OCI-LY7 (cell line): ENCODE measurements around the gene LRRC8C. TPM values are rescaled to one million over a fixed set of nuclear protein-coding genes. Genes with fewer than 3 reads are reported as not detected.

Experiments used
- BruUV-seq: library from RNA; stranded (reverse); fragments of 400-500 nt; replicated peaks from 2 replicates; lab custom pipeline; 2021; lab: Mats Ljungman, UMichigan
- CTCF ChIA-PET: fragments of 300-600 bp; sonication (Branson Sonifier 250); formaldehyde crosslinking; loops from one replicate; lab custom pipeline; 2022; ENCODE audit warnings: antibody characterized with exemption; ENCODE audit not compliant: unreplicated experiment; lab: Charles Lee
- POLR2A ChIA-PET: fragments of 300-600 bp; sonication (Branson Sonifier 250); formaldehyde crosslinking; loops from one replicate; lab custom pipeline; 2022; ENCODE audit warnings: antibody characterized with exemption; lab: Charles Lee
- DNase-seq: peaks from one replicate; pipeline ENCODE4 v3.0.0-alpha.2; 2015; ENCODE audit warnings: low spot score
- H2AFZ ChIP-seq: fragments of 200-600 bp; sonication (generic), shearing (Covaris generic); 2 replicates; pipeline ENCODE4 v1.6.1; 2014; ENCODE audit warnings: mild to moderate bottlenecking, antibody characterized with exemption, low read length, moderate library complexity
- H3K27ac ChIP-seq: fragments of 200-600 bp; sonication (generic); 2 replicates; pipeline ENCODE4 v1.5.1; 2014; ENCODE audit warnings: mixed run types, low read depth, mild to moderate bottlenecking, moderate library complexity, low read length, inconsistent platforms; ENCODE audit not compliant: poor library complexity, severe bottlenecking
- H3K36me3 ChIP-seq: fragments of 200-600 bp; sonication (generic); 2 replicates; pipeline ENCODE4 v1.6.1; 2014; ENCODE audit warnings: mild to moderate bottlenecking, antibody characterized with exemption, low read length, moderate library complexity, mixed read lengths; ENCODE audit not compliant: insufficient read depth
- H3K4me1 ChIP-seq: fragments of 200-600 bp; sonication (generic); 2 replicates; pipeline ENCODE4 v1.5.1; 2014; ENCODE audit warnings: mild to moderate bottlenecking, low read length; ENCODE audit not compliant: insufficient read depth, poor library complexity, severe bottlenecking
- H3K4me2 ChIP-seq: fragments of 200-600 bp; sonication (generic); 2 replicates; pipeline ENCODE4 v1.6.1; 2014; ENCODE audit warnings: mild to moderate bottlenecking, low read length
- H3K4me3 ChIP-seq: fragments of 200-600 bp; sonication (generic); 2 replicates; pipeline ENCODE4 v1.5.1; 2014; ENCODE audit warnings: mild to moderate bottlenecking, low read depth, low read length; ENCODE audit not compliant: poor library complexity, severe bottlenecking
- H3K79me2 ChIP-seq: fragments of 200-600 bp; sonication (generic); 2 replicates; pipeline ENCODE4 v1.6.1; 2016; ENCODE audit warnings: low read depth, mild to moderate bottlenecking, low read length, moderate library complexity, mixed read lengths; ENCODE audit not compliant: insufficient read depth
- H3K9me2 ChIP-seq: fragments of 200-600 bp; sonication (generic); 2 replicates; pipeline ENCODE4 v1.6.1; 2016; ENCODE audit warnings: mild to moderate bottlenecking, low read length, mixed read lengths; ENCODE audit not compliant: insufficient read depth
- H3K9me3 ChIP-seq: fragments of 200-600 bp; sonication (generic); 2 replicates; pipeline ENCODE4 v1.6.1; 2014; ENCODE audit warnings: mild to moderate bottlenecking, mixed run types, low read length, mixed read lengths
- H4K20me1 ChIP-seq: fragments of 200-600 bp; sonication (generic); 2 replicates; pipeline ENCODE4 v1.6.1; 2014; ENCODE audit warnings: mild to moderate bottlenecking, antibody characterized with exemption, low read length, moderate library complexity, mixed read lengths; ENCODE audit not compliant: insufficient read depth
- EZH2phosphoT487 ChIP-seq: fragments of 200-600 bp; sonication (generic); IDR thresholded peaks from 2 replicates; pipeline ENCODE4 v1.6.1; 2018; ENCODE audit warnings: low read depth, borderline replicate concordance, mild to moderate bottlenecking, mixed run types, antibody characterized with exemption, low read length, moderate library complexity, mixed read lengths
- intact Hi-C: fragments of 100-400 bp; cut with micrococcal nuclease; formaldehyde crosslinking; loops from one replicate; pipeline ENCODE4 v1.10.0; 2022; ENCODE audit not compliant: unreplicated experiment
- total RNA-seq, 2 experiments: library from RNA; depleted of rRNA in 1 of 2; stranded (reverse); fragments of >200 nt in 1 of 2; shearing (Covaris generic) in 1 of 2; gene quantifications; 2 replicates each; pipeline ENCODE4 v1.2.3, GENCODE V29; 2014 to 2022
- TF ChIP-seq, protein P1 (sequence below): fragments of 200-600 bp; sonication (generic); conservative IDR thresholded peaks from 2 replicates; pipeline ENCODE4 v1.5.1; 2014; ENCODE audit warnings: mild to moderate bottlenecking, antibody characterized with exemption, low read length, moderate library complexity, mixed read lengths

Gene LRRC8C
- total RNA-seq, 2 experiments from 2014 or later, result 6.0 to 9.0 TPM

DNA sequence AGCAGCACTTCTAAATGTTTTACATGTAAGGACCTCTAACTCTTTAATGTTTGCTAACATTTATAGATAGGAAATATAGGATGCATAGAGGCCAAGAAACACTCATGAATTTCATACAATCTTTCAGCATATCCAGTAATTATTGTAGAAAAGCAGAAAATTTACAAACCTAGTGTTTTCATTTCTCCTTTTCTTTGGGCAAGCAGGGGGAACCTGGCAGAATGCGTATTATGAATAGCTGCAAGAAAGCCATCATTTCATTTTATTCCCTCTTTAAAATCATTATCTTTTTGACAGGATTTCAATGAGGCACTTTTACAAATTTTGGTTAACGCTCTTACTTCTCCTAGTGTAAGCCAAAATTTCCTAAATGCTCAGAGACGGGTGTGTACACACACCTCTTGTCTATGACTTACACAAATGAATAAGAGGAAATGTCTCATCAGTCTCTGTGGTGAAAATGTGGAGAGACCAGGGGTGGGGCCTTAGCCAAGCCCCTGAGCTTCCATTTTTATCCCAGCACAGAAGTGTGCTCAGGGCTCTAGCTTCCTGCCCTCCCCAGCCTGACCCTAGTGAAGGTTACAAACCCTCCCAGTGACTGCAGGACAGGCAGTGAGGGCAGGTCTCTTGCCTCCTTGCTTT is 91.6 kb downstream of the LRRC8C start:
- no peaks in the 10 kb centered on the region for H3K9me3 ChIP-seq
- intact Hi-C loops, result loop anchor here (5.0 kb wide), 1 partner anchor 38 kb away; no protein-coding TSS in a partner anchor
- peak overlapping the region; percentile 24 for H3K27ac ChIP-seq
- no peaks in the 10 kb centered on the region for H3K36me3 ChIP-seq
- H3K79me2 ChIP-seq, result no peaks in the 10 kb centered on the region
- ChIA-PET POLR2A (interaction anchor here (0.6 kb wide), 3 partner anchors 17 to 219 kb away, joined by 3 to 4 read pairs (median 3); no protein-coding TSS in a partner anchor), CTCF (no interaction called here)
- TF ChIP-seq EZH2phosphoT487, result no peak
- TF ChIP-seq, protein P1, sequence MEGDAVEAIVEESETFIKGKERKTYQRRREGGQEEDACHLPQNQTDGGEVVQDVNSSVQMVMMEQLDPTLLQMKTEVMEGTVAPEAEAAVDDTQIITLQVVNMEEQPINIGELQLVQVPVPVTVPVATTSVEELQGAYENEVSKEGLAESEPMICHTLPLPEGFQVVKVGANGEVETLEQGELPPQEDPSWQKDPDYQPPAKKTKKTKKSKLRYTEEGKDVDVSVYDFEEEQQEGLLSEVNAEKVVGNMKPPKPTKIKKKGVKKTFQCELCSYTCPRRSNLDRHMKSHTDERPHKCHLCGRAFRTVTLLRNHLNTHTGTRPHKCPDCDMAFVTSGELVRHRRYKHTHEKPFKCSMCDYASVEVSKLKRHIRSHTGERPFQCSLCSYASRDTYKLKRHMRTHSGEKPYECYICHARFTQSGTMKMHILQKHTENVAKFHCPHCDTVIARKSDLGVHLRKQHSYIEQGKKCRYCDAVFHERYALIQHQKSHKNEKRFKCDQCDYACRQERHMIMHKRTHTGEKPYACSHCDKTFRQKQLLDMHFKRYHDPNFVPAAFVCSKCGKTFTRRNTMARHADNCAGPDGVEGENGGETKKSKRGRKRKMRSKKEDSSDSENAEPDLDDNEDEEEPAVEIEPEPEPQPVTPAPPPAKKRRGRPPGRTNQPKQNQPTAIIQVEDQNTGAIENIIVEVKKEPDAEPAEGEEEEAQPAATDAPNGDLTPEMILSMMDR, result no peak
- no TSS peak for BruUV-seq
- no peaks in the 10 kb centered on the region for H3K9me2 ChIP-seq
- peak overlapping the region; percentile 44 for H3K4me2 ChIP-seq
- no peaks in the 10 kb centered on the region for H4K20me1 ChIP-seq
- H3K4me1 ChIP-seq, result peaks cover 41% of the 10 kb centered on the region
- H2AFZ ChIP-seq, result peak overlapping the region; percentile 42; the same call in 1 of the 2 replicates
- H3K4me3 ChIP-seq, result peak overlapping the region; percentile 0
- peak; percentile 41 for DNase-seq

DNA sequence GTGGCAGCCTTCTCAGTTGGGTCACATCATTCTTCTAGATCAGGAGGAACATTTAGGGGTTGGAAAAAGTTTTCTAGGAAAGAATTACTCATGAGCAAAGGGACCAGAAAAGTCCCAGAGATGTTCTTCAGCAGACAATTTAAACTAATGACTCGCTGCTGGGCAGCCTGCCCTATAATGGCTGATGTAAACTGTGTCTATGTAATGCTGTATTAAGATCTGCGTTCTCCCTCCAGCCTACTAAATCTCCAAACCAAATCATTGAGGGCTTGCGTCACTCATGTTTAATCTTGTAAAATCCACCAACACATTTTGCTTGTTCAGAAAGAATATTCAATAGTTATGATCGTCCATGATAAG is 92.1 kb downstream of the LRRC8C start:
- H3K9me3 ChIP-seq, result no peaks in the 10 kb centered on the region
- no peak overlapping the region for H3K4me3 ChIP-seq
- H4K20me1 ChIP-seq, result no peaks in the 10 kb centered on the region
- intact Hi-C loops, result no loop called here
- no peak for DNase-seq
- BruUV-seq, result no TSS peak
- peak overlapping the region; percentile 44 for H3K4me2 ChIP-seq
- peak overlapping the region; percentile 24 for H3K27ac ChIP-seq
- H3K36me3 ChIP-seq, result no peaks in the 10 kb centered on the region
- no peaks in the 10 kb centered on the region for H3K9me2 ChIP-seq
- peak overlapping the region; percentile 42; the same call in 1 of the 2 replicates for H2AFZ ChIP-seq
- peaks cover 36% of the 10 kb centered on the region for H3K4me1 ChIP-seq
- no peaks in the 10 kb centered on the region for H3K79me2 ChIP-seq
- TF ChIP-seq, protein P1, result no peak
- TF ChIP-seq EZH2phosphoT487, result no peak
- POLR2A ChIA-PET, result interaction anchor here (0.6 to 0.7 kb wide), 2 partner anchors 93 to 152 kb away, joined by 3 read pairs; no protein-coding TSS in a partner anchor
- CTCF ChIA-PET, result no interaction called here

DNA sequence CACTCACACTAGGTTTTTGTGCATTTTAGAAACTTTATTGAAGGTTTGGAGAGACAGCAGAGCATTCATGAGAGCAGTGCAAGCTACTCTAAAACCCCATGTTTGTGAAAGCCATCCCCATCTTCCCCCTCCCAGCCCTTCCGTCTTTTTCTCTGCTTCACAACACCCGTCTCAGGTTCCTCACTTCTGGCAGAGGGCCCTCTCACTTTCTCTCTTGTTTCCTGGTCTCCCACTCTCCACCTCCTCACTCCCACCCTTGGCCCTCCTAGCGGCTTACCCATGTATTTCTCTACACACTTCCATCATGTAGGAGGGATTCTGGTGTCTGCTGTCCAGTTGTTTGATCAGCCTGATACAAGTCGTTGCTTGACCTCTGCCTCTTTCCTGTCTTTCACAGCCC is 92.7 kb downstream of the LRRC8C start:
- ChIA-PET CTCF (no interaction called here), POLR2A (interaction anchor here (0.5 to 1.8 kb wide), 3 partner anchors 11 to 94 kb away, joined by 3 to 5 read pairs (median 4); no protein-coding TSS in a partner anchor)
- H2AFZ ChIP-seq, result no peak overlapping the region
- H3K36me3 ChIP-seq, result no peaks in the 10 kb centered on the region
- H3K79me2 ChIP-seq, result no peaks in the 10 kb centered on the region
- H3K27ac ChIP-seq, result no peak overlapping the region
- H3K9me2 ChIP-seq, result no peaks in the 10 kb centered on the region
- no TSS peak for BruUV-seq
- no peaks in the 10 kb centered on the region for H3K9me3 ChIP-seq
- no peak overlapping the region for H3K4me2 ChIP-seq
- no peaks in the 10 kb centered on the region for H4K20me1 ChIP-seq
- TF ChIP-seq EZH2phosphoT487, result no peak
- TF ChIP-seq, protein P1, result no peak
- no peak for DNase-seq
- H3K4me3 ChIP-seq, result no peak overlapping the region
- intact Hi-C loops, result no loop called here
- H3K4me1 ChIP-seq, result peaks cover 30% of the 10 kb centered on the region
